Measurements from ENCODE around the gene C22orf23. TPM values are rescaled to one million over a fixed set of nuclear protein-coding genes. Genes with fewer than 3 reads are reported as not detected.

C22orf23 gene
- total and polyA plus RNA-seq, 2 donors (not counting 1 experiment from before 2014, with no cell fraction given): not detected

- H3K36me3 ChIP-seq (replicated peaks in 1 of 2; ENCODE audit: control extremely low read depth in 1 of 2, control insufficient read depth in 1 of 2, extremely low read depth in 1 of 2, insufficient read depth in 2 of 2, low read length in 1 of 2): peaks cover under 1 to 3% of the 10 kb centered on the region in 2 experiments
- no peak overlapping the region for H3K4me3 Mint-ChIP-seq
- H3K27me3 Mint-ChIP-seq: no peaks in the 10 kb centered on the region
- no peaks in the 10 kb centered on the region for H3K4me1 ChIP-seq (ENCODE audit: control insufficient read depth in 2 of 2, insufficient read depth in 2 of 2, low read length in 2 of 2)
- no peaks in the 10 kb centered on the region for H3K79me2 ChIP-seq (ENCODE audit: control insufficient read depth, insufficient read depth, low read length)
- no peak overlapping the region for H3K4me3 ChIP-seq (ENCODE audit: control extremely low read depth in 1 of 5, extremely low read depth in 1 of 5, insufficient read depth in 1 of 5, low read depth in 2 of 5, low read length in 4 of 5)
- ChIA-PET CTCF (no interaction called here), POLR2A (interaction anchor here (0.5 kb wide), 1 partner anchor 236 kb away, joined by 3 read pairs; no protein-coding TSS in a partner anchor)
- 97% methylated on average over 6 of the region's 6 CpGs for WGBS (ENCODE audit: insufficient coverage)
- no peak overlapping the region for H3K27ac ChIP-seq (ENCODE audit: low read length in 2 of 2)
- ATAC-seq (ENCODE audit: low read depth) (no peak), DNase-seq (no peak)
- H3K9me3 ChIP-seq (ENCODE audit: control extremely low read depth in 1 of 3, control insufficient read depth in 2 of 3, insufficient read depth in 1 of 3, low read length in 2 of 3): no peaks in the 10 kb centered on the region
- H3K9ac ChIP-seq (ENCODE audit: low read length): no peak overlapping the region
- TF ChIP-seq EZH2 (IDR thresholded peaks at IDR 0.05; ENCODE audit: borderline replicate concordance, insufficient read depth, low read depth, low read length, poor library complexity, severe bottlenecking) (no peak), CTCF (IDR thresholded peaks at IDR 0.05) (no peak)
- no peaks in the 10 kb centered on the region for H3K4me1 Mint-ChIP-seq
- H3K27ac Mint-ChIP-seq: no peak overlapping the region
- no peaks in the 10 kb centered on the region for H3K27me3 ChIP-seq (replicated peaks in 1 of 4; ENCODE audit: control extremely low read depth in 1 of 4, control insufficient read depth in 3 of 4, insufficient read depth in 4 of 4, low read length in 3 of 4)
- no peaks in the 10 kb centered on the region for H3K9me3 Mint-ChIP-seq (ENCODE audit: insufficient read depth)
- no peaks in the 10 kb centered on the region for H4K20me1 ChIP-seq (ENCODE audit: control insufficient read depth, insufficient read depth, low read length, poor library complexity, severe bottlenecking)
- intact Hi-C loops (cut with micrococcal nuclease): no loop called here
- H3K4me2 ChIP-seq (replicated peaks; ENCODE audit: low read depth, low read length, poor library complexity, severe bottlenecking): no peak overlapping the region
- no peak overlapping the region for H2AFZ ChIP-seq (ENCODE audit: insufficient read depth, low read depth, low read length, poor library complexity, severe bottlenecking)
Observed at GRCh38 chr22:37981282-37982011, 28.0 kb upstream of the C22orf23 start.

- Mint-ChIP-seq H3K9me3 (ENCODE audit: insufficient read depth) (no peaks in the 10 kb centered on the region), H3K4me3 (no peak overlapping the region), H3K27ac (no peak overlapping the region), H3K4me1 (no peaks in the 10 kb centered on the region), H3K27me3 (no peaks in the 10 kb centered on the region)
- intact Hi-C loops (cut with micrococcal nuclease): no loop called here
- TF ChIP-seq CTCF (IDR thresholded peaks at IDR 0.05) (no peak), EZH2 (IDR thresholded peaks at IDR 0.05; ENCODE audit: borderline replicate concordance, insufficient read depth, low read depth, low read length, poor library complexity, severe bottlenecking) (no peak)
- no peak overlapping the region for H3K4me3 ChIP-seq (ENCODE audit: control extremely low read depth in 1 of 5, extremely low read depth in 1 of 5, insufficient read depth in 1 of 5, low read depth in 2 of 5, low read length in 4 of 5)
- POLR2A ChIA-PET: no interaction called here
- no peak overlapping the region for H3K4me2 ChIP-seq (replicated peaks; ENCODE audit: low read depth, low read length, poor library complexity, severe bottlenecking)
- H3K9me3 ChIP-seq (ENCODE audit: control extremely low read depth in 1 of 3, control insufficient read depth in 2 of 3, insufficient read depth in 1 of 3, low read length in 2 of 3): no peaks in the 10 kb centered on the region
- DNase-seq: no peak
- no peak for ATAC-seq (ENCODE audit: low read depth)
- CTCF ChIA-PET: interaction anchor here (1.1 kb wide), 1 partner anchor 92 kb away, joined by 6 read pairs; no protein-coding TSS in a partner anchor
- no peaks in the 10 kb centered on the region for H3K27me3 ChIP-seq (replicated peaks in 1 of 4; ENCODE audit: control extremely low read depth in 1 of 4, control insufficient read depth in 3 of 4, insufficient read depth in 4 of 4, low read length in 3 of 4)
- no peak overlapping the region for H3K9ac ChIP-seq (ENCODE audit: low read length)
- no peaks in the 10 kb centered on the region for H3K4me1 ChIP-seq (ENCODE audit: control insufficient read depth in 2 of 2, insufficient read depth in 2 of 2, low read length in 2 of 2)
- H4K20me1 ChIP-seq (ENCODE audit: control insufficient read depth, insufficient read depth, low read length, poor library complexity, severe bottlenecking): no peaks in the 10 kb centered on the region
- H2AFZ ChIP-seq (ENCODE audit: insufficient read depth, low read depth, low read length, poor library complexity, severe bottlenecking): no peak overlapping the region
- H3K36me3 ChIP-seq (replicated peaks in 1 of 2; ENCODE audit: control extremely low read depth in 1 of 2, control insufficient read depth in 1 of 2, extremely low read depth in 1 of 2, insufficient read depth in 2 of 2, low read length in 1 of 2): peaks cover 5 to 6% of the 10 kb centered on the region in 2 experiments
- H3K79me2 ChIP-seq (ENCODE audit: control insufficient read depth, insufficient read depth, low read length): no peaks in the 10 kb centered on the region
- 95% methylated on average over 6 of the region's 8 CpGs for WGBS (ENCODE audit: insufficient coverage)
- no peak overlapping the region for H3K27ac ChIP-seq (ENCODE audit: low read length in 2 of 2)
Observed at GRCh38 chr22:37979782-37980181, 26.4 kb upstream of the C22orf23 start.

Data from B cell (primary cell).